SIG-M5 (cell line): ENCODE data around the gene SLC9A5.

ENCODE experiments used
- DNase-seq: peaks from one replicate; lab custom pipeline; 2025; lab: John Stamatoyannopoulos, UW

The SLC9A5 gene

DNA sequence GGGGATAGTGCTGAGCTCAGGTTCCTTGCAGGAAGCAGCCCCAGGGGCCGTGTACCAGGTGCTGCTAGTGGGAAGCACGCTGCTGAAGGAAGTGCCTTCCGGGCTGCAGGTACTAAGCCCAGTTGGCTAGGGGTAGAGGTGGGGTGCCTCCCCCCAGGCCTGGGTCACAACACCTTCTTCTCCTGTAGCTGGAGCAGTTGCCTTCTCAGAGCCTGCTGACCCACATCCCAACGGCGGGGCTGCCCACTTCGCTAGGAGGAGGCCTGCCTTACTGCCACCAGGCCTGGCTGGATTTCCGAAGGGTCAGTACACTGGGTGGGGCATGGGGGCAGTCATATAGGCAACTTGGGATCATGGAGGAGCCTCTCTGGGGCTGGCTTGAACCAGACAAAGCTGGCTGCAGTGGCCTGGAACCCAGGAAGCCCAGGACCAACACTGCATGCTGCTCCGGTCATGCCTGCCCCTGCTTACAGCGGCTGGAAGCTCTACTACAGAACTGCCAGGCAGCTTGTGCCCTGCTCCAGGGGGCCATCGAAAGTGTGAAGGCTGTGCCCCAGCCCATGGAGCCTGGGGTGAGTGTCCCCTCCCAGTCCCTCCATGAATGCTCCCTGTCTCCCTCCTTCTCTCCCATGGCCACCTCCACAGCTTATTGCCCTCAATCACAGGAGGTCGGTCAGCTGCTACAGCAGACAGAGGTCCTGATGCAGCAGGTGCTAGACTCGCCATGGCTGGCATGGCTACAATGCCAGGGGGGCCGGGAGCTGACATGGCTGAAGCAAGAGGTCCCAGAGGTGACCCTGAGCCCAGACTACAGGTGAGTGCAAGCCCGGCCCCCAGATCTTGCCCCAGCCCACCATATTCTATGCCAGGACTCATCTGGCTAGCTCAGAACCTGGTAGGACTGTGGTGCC is 33.0 kb downstream of the SLC9A5 start:
- DNase-seq: no peak

GRCh38 chr16:67282447-67282805 is 33.6 kb downstream of the SLC9A5 start:
- no peak for DNase-seq

GRCh38 chr16:67283039-67283825 is 34.5 kb downstream of the SLC9A5 start:
- no peak for DNase-seq

GRCh38 chr16:67283826-67284555 is 35.2 kb downstream of the SLC9A5 start:
- DNase-seq: no peak

- no peak for DNase-seq
These were observed 36.2 kb downstream of the SLC9A5 start for GRCh38 chr16:67284699-67285646.

GRCh38 chr16:67286441-67287235 is 37.9 kb downstream of the SLC9A5 start:
- no peak for DNase-seq

DNA sequence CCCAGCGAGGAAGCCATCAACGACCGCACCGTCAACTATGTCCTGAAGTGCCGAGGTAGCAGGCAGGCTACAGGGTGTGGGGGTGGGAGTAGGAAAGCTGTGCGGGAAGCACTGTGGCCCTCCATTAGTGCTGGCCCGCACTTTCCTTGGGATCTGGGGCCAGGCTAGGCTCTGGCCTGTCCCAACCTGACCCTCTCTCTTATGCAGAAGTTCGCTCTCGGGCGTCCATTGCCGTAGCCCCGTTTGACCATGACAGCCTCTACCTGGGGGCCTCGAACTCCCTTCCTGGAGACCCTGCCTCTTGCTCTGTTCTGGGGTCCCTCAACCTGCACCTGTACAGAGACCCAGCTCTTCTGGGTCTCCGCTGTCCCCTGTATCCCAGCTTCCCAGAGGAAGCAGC is 39.2 kb downstream of the SLC9A5 start:
- no peak for DNase-seq

- DNase-seq: no peak
These were observed 42.7 kb downstream of the SLC9A5 start for GRCh38 chr16:67291461-67291860.

DNA sequence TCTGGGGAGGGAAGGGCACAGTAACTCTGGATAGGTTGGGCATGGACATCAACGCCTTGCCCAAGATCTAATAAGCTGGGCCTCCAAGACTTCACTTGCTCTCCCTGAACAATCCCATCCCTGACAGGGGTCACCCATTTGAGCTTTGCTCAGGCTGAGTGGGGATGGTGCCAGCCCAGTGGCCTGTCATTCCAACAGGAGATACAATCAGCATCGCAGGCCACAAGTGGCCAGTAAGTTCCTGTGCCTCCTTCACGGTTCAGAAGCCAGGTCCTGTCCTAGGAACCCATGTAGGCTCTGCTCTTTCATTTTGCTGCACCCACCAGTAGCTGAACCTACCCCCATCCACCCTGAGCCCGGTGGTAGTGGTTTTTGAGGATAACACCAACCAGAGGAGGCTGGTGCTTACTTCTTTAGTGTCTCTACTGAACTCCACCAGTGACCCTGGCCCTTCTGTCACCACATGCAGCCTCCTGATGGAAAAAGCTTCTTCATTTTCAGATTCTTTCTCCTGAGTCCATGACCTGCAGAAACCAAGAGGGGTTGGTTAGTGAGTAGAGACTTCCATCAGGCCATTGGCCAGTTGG is 45.5 kb downstream of the SLC9A5 start:
- DNase-seq: no peak

DNA sequence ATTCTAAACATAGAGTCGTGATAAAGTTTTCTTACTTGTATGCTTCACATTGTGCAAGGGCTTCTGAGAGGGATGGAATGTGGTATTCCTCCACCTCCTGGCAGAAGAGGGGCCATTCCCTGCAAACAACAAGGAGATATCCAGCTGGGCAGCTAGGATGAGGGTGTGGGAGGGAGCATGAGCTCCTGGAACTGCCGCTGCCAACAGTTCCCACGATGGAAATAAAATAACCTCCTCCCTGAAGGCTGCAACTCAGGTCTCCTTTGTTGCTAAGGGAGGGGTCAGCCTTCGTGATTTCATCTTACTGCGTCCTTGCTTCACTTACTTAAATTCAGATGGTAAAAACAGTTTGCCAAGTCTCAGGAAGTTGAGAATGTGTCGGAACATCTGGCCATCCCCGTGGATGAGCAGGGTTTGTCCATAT is 46.2 kb downstream of the SLC9A5 start:
- no peak for DNase-seq

- no peak for DNase-seq
These were observed 47.6 kb downstream of the SLC9A5 start for GRCh38 chr16:67296420-67296819.

DNA sequence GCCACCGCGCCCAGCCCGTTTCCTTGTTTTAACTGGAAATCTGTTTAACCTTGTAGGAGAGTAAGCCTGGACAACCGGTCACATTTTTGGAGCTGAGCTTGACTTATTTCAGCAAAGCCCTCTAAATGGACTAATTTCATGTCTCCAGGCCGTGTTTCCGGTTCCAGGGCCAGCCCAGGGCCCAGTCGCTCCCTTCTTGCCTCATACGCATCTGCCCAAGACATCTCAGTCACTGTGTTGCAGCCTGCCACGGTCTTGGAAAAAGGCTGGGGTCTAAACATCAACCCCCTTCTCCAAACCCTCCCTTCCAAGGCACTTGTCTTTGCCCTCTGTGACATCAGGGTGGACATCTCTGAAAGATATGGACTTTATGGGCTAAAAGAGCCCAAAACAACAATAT is 49.5 kb downstream of the SLC9A5 start:
- DNase-seq: no peak

GRCh38 chr16:67299269-67299668 is 50.5 kb downstream of the SLC9A5 start:
- no peak for DNase-seq

GRCh38 chr16:67301080-67301782 is 52.5 kb downstream of the SLC9A5 start:
- DNase-seq: no peak

DNA sequence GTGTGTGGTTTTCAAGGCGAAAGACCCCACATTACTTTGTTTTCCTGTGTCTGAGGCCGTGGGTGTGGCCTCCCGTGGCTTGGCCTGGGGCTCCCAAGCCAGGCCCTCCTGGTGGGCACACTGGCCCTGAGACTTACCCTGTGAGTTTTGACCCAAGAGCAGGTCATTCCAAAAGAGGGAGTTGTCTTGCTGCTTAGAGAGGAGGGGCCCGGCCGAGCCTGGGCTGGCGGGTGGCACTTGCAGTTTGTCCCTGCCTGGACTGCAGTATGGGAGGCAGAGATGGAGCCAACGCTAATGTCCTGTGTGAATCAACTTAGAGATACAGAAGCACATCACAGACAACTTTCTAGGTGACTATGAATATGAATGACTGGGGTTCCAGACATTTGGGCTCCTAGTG is 53.3 kb downstream of the SLC9A5 start:
- DNase-seq: no peak

GRCh38 chr16:67302970-67303369 is 54.2 kb downstream of the SLC9A5 start:
- no peak for DNase-seq

GRCh38 chr16:67304020-67304419 is 55.2 kb downstream of the SLC9A5 start:
- DNase-seq: no peak

DNA sequence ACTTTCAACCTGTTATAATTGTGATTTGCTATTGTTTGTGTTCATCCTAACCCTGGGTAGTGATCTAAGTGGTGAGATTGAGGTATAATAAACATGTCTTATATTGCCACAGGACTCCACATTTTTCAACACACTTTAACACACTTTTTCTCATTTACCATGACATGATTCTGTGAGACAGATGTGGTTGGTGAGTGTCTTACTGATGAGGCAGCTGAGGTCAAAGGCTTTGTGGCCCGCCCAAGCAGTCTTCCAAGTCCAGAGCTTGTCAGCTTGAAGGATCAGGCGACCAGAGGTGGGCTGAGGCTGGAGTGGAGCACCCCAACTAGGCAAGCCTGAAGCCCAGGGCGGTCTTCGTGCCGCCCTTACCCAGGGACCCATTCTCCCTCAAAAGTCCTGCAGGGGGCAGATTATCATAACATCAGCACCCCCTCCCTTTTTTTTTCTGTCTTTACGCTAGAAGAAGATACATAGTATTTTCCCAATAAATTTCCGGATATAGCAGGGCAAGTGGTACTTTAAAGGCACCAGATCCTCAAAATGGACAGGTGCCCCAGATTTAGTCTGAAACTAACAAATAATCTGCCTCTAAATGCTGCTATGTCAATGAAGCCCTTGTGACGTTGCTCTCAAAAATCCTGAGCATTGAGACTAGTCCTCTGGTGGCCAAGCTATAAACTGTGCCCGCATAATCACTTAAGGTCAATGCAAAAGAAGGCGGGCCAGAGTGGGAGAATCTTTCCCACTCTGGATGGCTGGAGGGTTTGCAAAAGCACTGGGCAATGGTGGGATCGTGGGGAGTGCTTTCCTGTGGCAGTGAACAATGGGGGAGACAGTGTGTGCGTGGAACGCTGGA is 56.7 kb downstream of the SLC9A5 start:
- no peak for DNase-seq

GRCh38 chr16:67310561-67310960 is 61.8 kb downstream of the SLC9A5 start:
- no peak for DNase-seq
